HCT116 (cell line): Measurements from ENCODE around the gene NTN4. TPM values are rescaled to one million over a fixed set of nuclear protein-coding genes. Genes with fewer than 3 reads are reported as not detected.

Experiments used
- ATAC-seq: fragments of 200-7000 bp; cut with Tn5 transposase; 2 replicates; pipeline ENCODE4 v1.9.1; 2020; ENCODE audit warnings: mild to moderate bottlenecking, moderate library complexity
- BruUV-seq: library from RNA; stranded (reverse); fragments of 400-500 nt; replicated peaks from 2 replicates; lab custom pipeline; 2021; lab: Mats Ljungman, UMichigan
- CTCF ChIA-PET: fragments of 300-600 bp; sonication (Branson Sonifier 250); formaldehyde crosslinking; loops from one replicate; lab custom pipeline; 2021; ENCODE audit warnings: antibody characterized with exemption; lab: Charles Lee
- POLR2A ChIA-PET: fragments of 300-600, 350-600 bp; sonication (Branson Sonifier 250); formaldehyde crosslinking; loops from one replicate; lab custom pipeline; 2021; ENCODE audit warnings: antibody characterized with exemption; lab: Charles Lee
- RAD21 ChIA-PET, 2 experiments: fragments of 300-600 bp; sonication (Branson Sonifier 250); formaldehyde crosslinking; loops; one replicate each; lab custom pipeline; 2023; ENCODE audit warnings: low total read pairs in 2 of 2; ENCODE audit not compliant: uncharacterized antibody in 2 of 2, unreplicated experiment in 2 of 2, low non-redundant PET in 1 of 2; lab: Charles Lee
- DNase-seq: peaks from one replicate; pipeline ENCODE4 v3.0.0-alpha.2; 2010; ENCODE audit warnings: low read depth, low spot score
- H2AFZ ChIP-seq: fragments of 200-600 bp; shearing (Covaris generic), sonication (generic); 2 replicates; pipeline ENCODE4 v1.6.1; 2017; ENCODE audit warnings: low read depth, mixed run types, mixed read lengths, antibody characterized with exemption, low read length; ENCODE audit not compliant: poor library complexity, severe bottlenecking
- H3K27ac ChIP-seq: 2 replicates; pipeline ENCODE4 v1.5.1; 2012; ENCODE audit warnings: low read depth, low read length
- H3K27me3 ChIP-seq: fragments of 200-600 bp; sonication (generic); 2 replicates; pipeline ENCODE4 v1.6.1; 2016; ENCODE audit warnings: mixed run types, low read length, mixed read lengths; ENCODE audit not compliant: insufficient read depth
- H3K36me3 ChIP-seq, 2 experiments: fragments of 200-500 bp in 1 of 2; fragments of 200-600 bp in 1 of 2; sonication (Bioruptor generic) in 1 of 2; sonication (generic) in 1 of 2; 2 replicates each; pipeline versions ENCODE4 v1.5.1 to v1.6.1; 2014 to 2016; ENCODE audit warnings: low read length in 2 of 2, inconsistent platforms in 1 of 2, mixed read lengths in 1 of 2, mixed run types in 1 of 2; ENCODE audit not compliant: insufficient read depth in 2 of 2, control insufficient read depth in 1 of 2
- H3K4me1 ChIP-seq, 2 experiments: fragments of 200-600 bp in 1 of 2; sonication (generic) in 1 of 2; 2 replicates each; pipeline versions ENCODE4 v1.5.1 to v1.6.1; 2012 to 2017; ENCODE audit warnings: low read length in 2 of 2, inconsistent platforms in 1 of 2, mild to moderate bottlenecking in 1 of 2, mixed read lengths in 1 of 2, mixed run types in 1 of 2, moderate library complexity in 1 of 2; ENCODE audit not compliant: insufficient read depth in 2 of 2, control insufficient read depth in 1 of 2
- H3K4me2 ChIP-seq: fragments of 200-600 bp; sonication (generic); 2 replicates; pipeline ENCODE4 v1.6.1; 2017; ENCODE audit warnings: mixed run types, low read length, mixed read lengths
- H3K4me3 ChIP-seq, 2 experiments: fragments of 200-600 bp in 1 of 2; sonication (generic) in 1 of 2; replicated peaks in 1 of 2; 2 replicates each; pipeline ENCODE4 v1.5.1; 2011 to 2016; ENCODE audit warnings: low read length in 2 of 2, control low read depth in 1 of 2, low read depth in 1 of 2, mild to moderate bottlenecking in 1 of 2, mixed read lengths in 1 of 2, mixed run types in 1 of 2
- H3K79me2 ChIP-seq: fragments of 200-600 bp; sonication (generic); 2 replicates; pipeline ENCODE4 v1.6.1; 2017; ENCODE audit warnings: mild to moderate bottlenecking, mixed run types, low read length, moderate library complexity, mixed read lengths; ENCODE audit not compliant: insufficient read depth
- H3K9ac ChIP-seq: fragments of 200-600 bp; sonication (generic); 2 replicates; pipeline ENCODE4 v1.6.1; 2016; ENCODE audit warnings: low read length, mixed read lengths
- H3K9me2 ChIP-seq: fragments of 200-600 bp; sonication (generic), shearing (Covaris generic); 2 replicates; pipeline ENCODE4 v1.6.1; 2017; ENCODE audit warnings: mixed run types, mild to moderate bottlenecking, moderate library complexity; ENCODE audit not compliant: insufficient read depth
- H3K9me3 ChIP-seq, 2 experiments: fragments of 200-500 bp in 1 of 2; fragments of 200-600 bp in 1 of 2; sonication (Bioruptor generic) in 1 of 2; sonication (generic) in 1 of 2; 2 replicates each; pipeline ENCODE4 v1.6.1; 2014 to 2017; ENCODE audit warnings: low read length in 2 of 2, mixed read lengths in 2 of 2, inconsistent platforms in 1 of 2, low read depth in 1 of 2, mild to moderate bottlenecking in 1 of 2, mixed run types in 1 of 2, moderate library complexity in 1 of 2; ENCODE audit not compliant: control insufficient read depth in 1 of 2, insufficient read depth in 1 of 2
- H4K20me1 ChIP-seq: fragments of 200-600 bp; sonication (generic), shearing (Covaris generic); 2 replicates; pipeline ENCODE4 v1.6.1; 2017; ENCODE audit warnings: mixed run types, mild to moderate bottlenecking, moderate library complexity; ENCODE audit not compliant: insufficient read depth
- CBX3 ChIP-seq: IDR thresholded peaks from 2 replicates; pipeline ENCODE4 v1.6.1; 2012; ENCODE audit warnings: low read depth
- CEBPB ChIP-seq: IDR thresholded peaks from 2 replicates; pipeline ENCODE4 v1.6.1; 2012; ENCODE audit warnings: low read depth
- CTCF ChIP-seq, 3 experiments: fragments of 200-600 bp in 1 of 3; sonication (generic) in 1 of 3; IDR thresholded peaks in 2 of 3; conservative IDR thresholded peaks in 1 of 3; 2 replicates each; pipeline ENCODE4 v1.5.1; 2012 to 2017; ENCODE audit warnings: low read depth in 2 of 3, low read length in 2 of 3, antibody characterized with exemption in 1 of 3, borderline replicate concordance in 1 of 3, control low read depth in 1 of 3, mild to moderate bottlenecking in 1 of 3, mixed read lengths in 1 of 3, mixed run types in 1 of 3, moderate library complexity in 1 of 3; ENCODE audit not compliant: insufficient read depth in 1 of 3
- ELF1 ChIP-seq: IDR thresholded peaks from 2 replicates; pipeline ENCODE4 v1.6.1; 2012; ENCODE audit warnings: low read depth, borderline replicate concordance
- JUND ChIP-seq: IDR thresholded peaks from 2 replicates; pipeline ENCODE4 v1.6.1; 2012
- POLR2A ChIP-seq: IDR thresholded peaks from 2 replicates; pipeline ENCODE4 v1.7.0; 2011; ENCODE audit warnings: borderline replicate concordance; ENCODE audit not compliant: insufficient read depth, insufficient read length; ENCODE audit errors: extremely low read depth
- REST ChIP-seq: IDR thresholded peaks from 2 replicates; pipeline ENCODE4 v1.6.1; 2012; ENCODE audit warnings: low read depth
- SIN3A ChIP-seq: IDR thresholded peaks from 2 replicates; pipeline ENCODE4 v1.6.1; 2012; ENCODE audit warnings: low read depth
- ZBTB33 ChIP-seq: IDR thresholded peaks from 2 replicates; pipeline ENCODE4 v1.6.1; 2011; ENCODE audit warnings: mild to moderate bottlenecking, low read length, moderate library complexity; ENCODE audit not compliant: insufficient replicate concordance; ENCODE audit errors: extremely low read depth
- ZFX ChIP-seq: fragments of 450-650 bp; IDR thresholded peaks from 2 replicates; pipeline ENCODE4 v1.6.1; 2017
- ZNF274 ChIP-seq: fragments of 200-500 bp; sonication (Bioruptor generic); IDR thresholded peaks from 2 replicates; pipeline ENCODE4 v1.6.1; 2014; ENCODE audit warnings: mild to moderate bottlenecking, low read depth, low read length, inconsistent platforms
- intact Hi-C: fragments of 100-400 bp; cut with micrococcal nuclease; formaldehyde crosslinking; loops from 2 replicates; pipeline ENCODE4 v1.10.0; 2022
- total RNA-seq: library from RNA; stranded (reverse); gene quantifications from one replicate; pipeline ENCODE4 v1.2.1, GENCODE V29; 2021; ENCODE audit not compliant: unreplicated experiment

The NTN4 gene
- total RNA-seq, 1 experiment from 2014 or later: 4.3 TPM

GRCh38 chr12:95717316-95717928 is 73.1 kb downstream of the NTN4 start (continued):
- no peak for TF ChIP-seq JUND

- no peak overlapping the region for H3K4me2 ChIP-seq
- no peaks in the 10 kb centered on the region for H4K20me1 ChIP-seq
- H3K79me2 ChIP-seq: no peaks in the 10 kb centered on the region
- ATAC-seq: no peak
- H3K27me3 ChIP-seq: no peaks in the 10 kb centered on the region
- intact Hi-C loops: no loop called here
- no TSS peak for BruUV-seq
- no peak for TF ChIP-seq JUND
- TF ChIP-seq CBX3: no peak
- no peak for TF ChIP-seq ZFX
- TF ChIP-seq ELF1: no peak
- TF ChIP-seq CEBPB: no peak
- ChIA-PET CTCF (no interaction called here), POLR2A (no interaction called here), RAD21 (no interaction called here)
- DNase-seq: no peak
- no peak overlapping the region for H3K9ac ChIP-seq
- H3K4me1 ChIP-seq: no peaks in the 10 kb centered on the region
- H3K36me3 ChIP-seq: no peaks in the 10 kb centered on the region
- H3K27ac ChIP-seq: no peak overlapping the region
- H3K4me3 ChIP-seq: no peak overlapping the region
- H2AFZ ChIP-seq: no peak overlapping the region
- no peaks in the 10 kb centered on the region for H3K9me2 ChIP-seq
- no peaks in the 10 kb centered on the region for H3K9me3 ChIP-seq
Observed at GRCh38 chr12:95715177-95715576, 75.4 kb downstream of the NTN4 start.

- Histone ChIP-seq H4K20me1 (no peaks in the 10 kb centered on the region), H3K79me2 (no peaks in the 10 kb centered on the region), H3K4me2 (no peak overlapping the region), H3K27me3 (no peaks in the 10 kb centered on the region), H3K9me2 (no peaks in the 10 kb centered on the region), H3K9ac (no peak overlapping the region), H3K36me3 (no peaks in the 10 kb centered on the region), H3K27ac (no peak overlapping the region), H2AFZ (no peak overlapping the region), H3K9me3 (no peaks in the 10 kb centered on the region), H3K4me3 (no peak overlapping the region), H3K4me1 (no peaks in the 10 kb centered on the region)
- no TSS peak for BruUV-seq
- ATAC-seq: no peak
- RAD21 ChIA-PET: no interaction called here
- no peak for DNase-seq
- CTCF ChIA-PET: no interaction called here
- POLR2A ChIA-PET: no interaction called here
- intact Hi-C loops: no loop called here
- TF ChIP-seq POLR2A (no peak), ZNF274 (no peak), CTCF (IDR thresholded peaks at IDR 0.05 in 2 of 3, conservative IDR thresholded peaks at IDR 0.05 in 1 of 3; ENCODE audit: borderline replicate concordance in 1 of 3, insufficient read depth in 1 of 3, low read depth in 2 of 3, low read length in 2 of 3) (no peak), JUND (no peak), ZBTB33 (no peak), REST (no peak), SIN3A (no peak)
Observed at GRCh38 chr12:95712269-95712668, 78.3 kb downstream of the NTN4 start.
